Stimulated activated CD4-positive, alpha-beta T cell treated with anti-CD3 and anti-CD28 coated beads, Interleukin-4, amount 100 ng/mL, for 4 hours (primary cell): ENCODE results near the gene ARFIP1.
"Not testable (repeated sequence)": the region's sequence is repeated elsewhere in the genome, so short reads cannot be mapped to it uniquely, and the experiment has no call there.

Source experiments
- DNase-seq, 2 experiments: peaks; one replicate each; pipeline ENCODE4 v3.0.0-alpha.2; 2020

Gene ARFIP1

GRCh38 chr4:152785639-152786615 is 6.2 kb downstream of the ARFIP1 start:
- DNase-seq = no peak

- DNase-seq = no peak
Measured at GRCh38 chr4:152786627-152787026, 6.9 kb downstream of the ARFIP1 start.

GRCh38 chr4:152795891-152796290 is 16.1 kb downstream of the ARFIP1 start:
- no peak for DNase-seq

- DNase-seq = no peak
Measured at GRCh38 chr4:152803541-152803940, 23.8 kb downstream of the ARFIP1 start.

GRCh38 chr4:152805071-152805650 is 25.4 kb downstream of the ARFIP1 start:
- DNase-seq = no peak

GRCh38 chr4:152805818-152806217 is 26.1 kb downstream of the ARFIP1 start:
- no peak for DNase-seq

GRCh38 chr4:152806501-152807125 is 26.9 kb downstream of the ARFIP1 start:
- DNase-seq = no peak

- no peak for DNase-seq
Measured at GRCh38 chr4:152807294-152807829, 27.6 kb downstream of the ARFIP1 start.

- DNase-seq = no peak
Measured at GRCh38 chr4:152808670-152809069, 28.9 kb downstream of the ARFIP1 start.

- no peak for DNase-seq
Measured at GRCh38 chr4:152810715-152811287, 31.0 kb downstream of the ARFIP1 start.

- DNase-seq = no peak
Measured at GRCh38 chr4:152815078-152815477, 35.3 kb downstream of the ARFIP1 start.

GRCh38 chr4:152817331-152817730 is 37.6 kb downstream of the ARFIP1 start:
- no peak for DNase-seq

- no peak for DNase-seq
Measured at GRCh38 chr4:152819026-152819645, 39.4 kb downstream of the ARFIP1 start.

GRCh38 chr4:152820073-152820472 is 40.3 kb downstream of the ARFIP1 start:
- DNase-seq = no peak

GRCh38 chr4:152822323-152822722 is 42.6 kb downstream of the ARFIP1 start:
- DNase-seq = no peak

- no peak for DNase-seq
Measured at GRCh38 chr4:152824561-152824960, 44.8 kb downstream of the ARFIP1 start.

GRCh38 chr4:152825336-152825735 is 45.6 kb downstream of the ARFIP1 start:
- DNase-seq = no peak

- no peak for DNase-seq
Measured at GRCh38 chr4:152828122-152828521, 48.4 kb downstream of the ARFIP1 start.

- no peak for DNase-seq
Measured at GRCh38 chr4:152831416-152831815, 51.7 kb downstream of the ARFIP1 start.

- no peak for DNase-seq
Measured at GRCh38 chr4:152836936-152837335, 57.2 kb downstream of the ARFIP1 start.

- not testable (repeated sequence) for DNase-seq
Measured at GRCh38 chr4:152839729-152840128, 60.0 kb downstream of the ARFIP1 start.

GRCh38 chr4:152843481-152844090 is 63.8 kb downstream of the ARFIP1 start:
- no peak for DNase-seq
